ENCODE measurements around the gene SAC3D1. TPM values are rescaled to one million over a fixed set of nuclear protein-coding genes. Genes with fewer than 3 reads are reported as not detected.

SAC3D1 gene
- total RNA-seq, 2 experiments from 2014 or later, result 24.3 to 27.2 TPM

DNA sequence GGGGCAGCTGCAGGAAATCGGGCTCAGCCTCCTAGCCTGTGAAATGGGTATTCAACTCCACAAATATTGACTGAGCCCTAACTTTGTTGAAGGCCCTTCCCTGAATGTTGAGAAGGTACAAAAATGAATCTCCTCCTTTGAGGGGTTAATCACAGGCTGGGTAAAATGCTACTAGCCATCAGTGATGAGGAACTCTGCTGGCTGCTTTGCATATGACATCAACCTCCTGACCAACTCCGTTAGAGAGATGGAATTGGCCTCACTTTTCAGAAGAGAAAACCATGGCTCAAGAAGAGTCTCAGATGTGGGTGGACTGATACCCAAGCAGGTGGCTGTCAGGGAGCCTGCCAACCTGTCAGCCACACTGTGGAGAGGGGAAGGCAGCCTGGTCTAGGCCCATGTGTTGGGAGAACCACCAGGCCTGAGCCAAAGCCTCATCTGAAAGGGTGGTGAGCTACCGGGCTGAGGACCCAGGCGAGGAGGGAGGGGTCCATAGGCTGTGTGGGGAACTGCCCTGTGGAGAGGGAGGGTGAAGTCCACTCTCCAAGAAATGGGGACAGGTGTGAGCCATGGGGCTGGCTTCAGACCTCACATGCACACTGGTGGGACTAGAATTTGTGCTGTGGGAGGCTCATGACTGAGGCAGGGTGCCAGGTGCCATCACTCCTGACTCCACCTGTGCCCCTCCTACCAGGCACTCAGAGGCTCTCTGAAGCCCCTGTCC is 31.1 kb downstream of the SAC3D1 start:
- no peak overlapping the region for H3K4me3 Mint-ChIP-seq
- CTCF ChIA-PET, result interaction anchor here (0.6 to 1.6 kb wide), 3 partner anchors 8 to 22 kb away, joined by 3 read pairs; no protein-coding TSS in a partner anchor
- peaks cover 8% of the 10 kb centered on the region for H3K4me1 Mint-ChIP-seq
- DNase-seq (no peak), ATAC-seq (no peak)
- no peak overlapping the region for H3K27ac Mint-ChIP-seq
- H3K36me3 Mint-ChIP-seq, result peaks cover 12% of the 10 kb centered on the region
- H3K9me3 Mint-ChIP-seq (ENCODE audit: low read depth), result no peaks in the 10 kb centered on the region
- H3K27me3 Mint-ChIP-seq, result no peaks in the 10 kb centered on the region

DNA sequence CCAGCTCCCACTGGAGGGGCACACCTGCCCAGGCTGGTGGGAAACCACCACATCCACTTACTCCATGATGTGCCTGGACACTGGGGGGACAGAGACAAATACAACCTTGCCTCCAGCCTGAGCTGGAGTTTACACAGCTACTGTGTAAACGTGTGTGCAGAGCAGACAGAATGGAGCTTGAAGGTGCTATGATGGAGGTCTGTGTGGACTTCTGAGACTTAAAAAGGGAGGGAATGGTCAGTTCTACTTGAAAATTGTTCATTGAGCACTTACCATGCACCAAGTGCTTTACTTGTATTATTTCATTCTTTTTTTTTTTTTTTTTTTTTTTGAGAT is 31.6 kb downstream of the SAC3D1 start:
- H3K4me1 Mint-ChIP-seq, result peaks cover 13% of the 10 kb centered on the region
- H3K9me3 Mint-ChIP-seq (ENCODE audit: low read depth), result no peaks in the 10 kb centered on the region
- H3K27me3 Mint-ChIP-seq, result no peaks in the 10 kb centered on the region
- DNase-seq (no peak), ATAC-seq (no peak)
- H3K27ac Mint-ChIP-seq, result no peak overlapping the region
- no peak overlapping the region for H3K4me3 Mint-ChIP-seq
- peaks cover 17% of the 10 kb centered on the region for H3K36me3 Mint-ChIP-seq
- CTCF ChIA-PET, result interaction anchor here (0.6 to 1.6 kb wide), 3 partner anchors 8 to 23 kb away, joined by 3 read pairs; no protein-coding TSS in a partner anchor

DNA sequence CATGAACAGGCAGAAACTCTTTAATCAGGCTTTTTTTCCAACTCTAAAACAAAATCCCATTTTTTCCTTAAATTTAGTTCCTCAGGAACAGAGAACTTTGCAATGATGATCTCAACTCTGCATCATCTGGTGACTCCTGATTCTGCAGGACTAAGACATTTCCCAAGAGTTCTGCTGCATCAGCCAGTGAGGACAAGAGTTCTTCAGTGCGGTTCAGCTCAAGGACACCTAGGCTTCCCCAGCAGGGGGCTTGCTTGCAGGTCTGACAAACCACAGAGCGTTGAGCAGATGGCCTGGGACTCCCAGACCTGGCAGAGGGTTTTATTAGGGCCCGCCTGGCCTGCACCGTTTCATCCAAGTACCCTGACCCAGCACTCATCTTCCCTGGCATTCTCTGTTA is 36.4 kb downstream of the SAC3D1 start:
- DNase-seq (no peak), ATAC-seq (no peak)
- H3K9me3 Mint-ChIP-seq (ENCODE audit: low read depth), result no peaks in the 10 kb centered on the region
- H3K4me1 Mint-ChIP-seq, result peaks cover 55% of the 10 kb centered on the region
- CTCF ChIA-PET, result interaction anchor here (1.2 to 4.6 kb wide), 2 partner anchors 28 to 64 kb away, joined by 5 to 24 read pairs; partner anchors contain the start of gene ARL2
- peaks cover 48% of the 10 kb centered on the region for H3K36me3 Mint-ChIP-seq
- no peak overlapping the region for H3K4me3 Mint-ChIP-seq
- H3K27ac Mint-ChIP-seq, result peak overlapping the region; percentile 45
- no peaks in the 10 kb centered on the region for H3K27me3 Mint-ChIP-seq

DNA sequence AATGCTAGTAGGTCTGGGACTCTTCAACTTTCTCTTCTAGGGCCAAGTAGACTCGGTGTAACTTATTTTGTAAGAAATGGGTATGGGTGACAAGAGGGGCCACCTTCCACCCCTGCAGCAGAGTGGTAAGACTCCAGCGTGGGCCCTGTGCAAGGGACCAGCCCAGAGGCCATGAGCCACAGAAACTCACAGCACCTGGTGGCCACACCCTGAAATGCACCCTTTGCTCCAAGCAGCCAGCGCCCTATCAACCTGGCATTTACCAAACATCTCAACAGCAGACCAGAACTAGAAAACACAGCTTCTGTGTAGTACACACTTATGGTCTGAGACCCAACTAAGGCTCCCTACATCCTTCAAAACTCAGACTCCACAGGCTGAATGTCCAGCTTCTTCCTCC is 37.1 kb downstream of the SAC3D1 start:
- H3K27me3 Mint-ChIP-seq, result no peaks in the 10 kb centered on the region
- peak; percentile 87 for ATAC-seq
- CTCF ChIA-PET, result interaction anchor here (0.8 to 4.6 kb wide), 5 partner anchors 12 to 64 kb away, joined by 3 to 24 read pairs (median 5); partner anchors contain the start of genes ARL2 and SNX15

DNA sequence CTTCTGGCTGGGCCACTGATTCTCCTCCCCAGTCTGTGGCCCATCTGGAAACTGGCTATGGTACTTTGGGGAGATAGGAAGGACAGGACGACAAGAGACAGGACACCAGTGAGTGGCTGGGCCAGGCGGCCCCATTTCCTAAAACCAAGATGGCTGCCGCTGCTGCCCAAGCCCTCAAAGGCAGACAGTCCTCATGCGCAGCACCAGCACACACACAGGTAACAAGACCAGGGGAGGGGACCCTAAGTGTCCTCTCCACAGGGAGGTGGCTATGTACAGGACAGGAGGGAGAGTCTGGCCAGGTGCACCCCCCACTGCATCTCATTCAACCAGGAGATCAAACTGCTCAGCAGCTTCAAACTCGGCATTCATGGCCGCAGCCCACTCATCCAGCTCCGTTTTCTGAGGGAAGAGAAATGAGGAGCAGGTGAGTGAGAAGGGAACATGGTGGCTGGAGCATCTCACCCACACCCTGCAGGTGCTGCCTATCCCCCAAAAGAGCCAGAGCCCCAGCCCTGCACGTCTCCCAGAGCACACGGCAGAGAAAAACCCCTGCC is 37.9 kb downstream of the SAC3D1 start:
- no peak overlapping the region for H3K4me3 Mint-ChIP-seq

More for the DNA sequence above, 37.1 kb downstream of the SAC3D1 start:
- Mint-ChIP-seq H3K27ac (peak overlapping the region; percentile 39), H3K9me3 (ENCODE audit: low read depth) (no peaks in the 10 kb centered on the region), H3K4me3 (no peak overlapping the region), H3K36me3 (peaks cover 54% of the 10 kb centered on the region), H3K4me1 (peaks cover 62% of the 10 kb centered on the region)
- peak; percentile 81 for DNase-seq

DNA sequence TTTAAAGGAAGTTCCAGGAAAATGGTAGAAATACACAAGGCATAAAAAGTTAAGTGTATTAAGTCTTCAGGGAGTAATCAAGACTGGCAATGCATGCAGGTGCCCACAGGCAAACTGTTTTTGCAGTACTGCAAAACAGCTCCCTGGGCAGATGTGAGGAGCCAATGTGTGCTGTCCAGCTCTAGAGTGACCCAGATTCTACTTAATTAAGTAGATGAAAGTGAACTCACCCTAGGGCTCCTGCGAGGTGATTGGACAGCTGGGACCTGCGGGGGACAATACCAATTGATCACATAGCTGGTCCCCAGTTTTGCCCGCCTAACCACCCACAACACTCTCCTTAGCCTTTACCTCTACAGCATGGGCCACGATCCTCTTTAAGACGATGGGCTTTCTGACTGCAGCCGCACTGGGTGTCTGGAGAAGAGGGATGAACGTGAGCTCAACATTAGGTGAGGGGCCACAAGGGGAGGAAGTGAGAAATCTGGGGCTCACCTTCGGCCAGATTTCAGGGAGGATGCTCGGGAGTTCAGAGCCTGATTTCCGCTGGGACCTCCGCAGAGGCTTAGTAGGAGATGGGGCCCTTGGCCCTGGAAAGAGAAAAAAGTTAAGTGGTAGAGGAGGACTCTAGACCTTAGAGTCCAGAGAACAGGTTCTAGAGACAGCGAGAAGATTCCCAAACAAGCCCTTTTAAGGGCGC is 42.3 kb downstream of the SAC3D1 start:
- peak; percentile 56 for DNase-seq
- Mint-ChIP-seq H3K36me3 (peaks cover 45% of the 10 kb centered on the region), H3K4me1 (peaks cover 62% of the 10 kb centered on the region)

More for the DNA sequence above, 37.9 kb downstream of the SAC3D1 start:
- CTCF ChIA-PET, result interaction anchor here (0.8 to 4.6 kb wide), 4 partner anchors 12 to 65 kb away, joined by 3 to 24 read pairs (median 4); partner anchors contain the start of genes ARL2 and SNX15
- H3K27ac Mint-ChIP-seq, result peak overlapping the region; percentile 39
- H3K9me3 Mint-ChIP-seq (ENCODE audit: low read depth), result no peaks in the 10 kb centered on the region
- peaks cover 58% of the 10 kb centered on the region for H3K36me3 Mint-ChIP-seq
- DNase-seq (no peak), ATAC-seq (no peak)
- H3K27me3 Mint-ChIP-seq, result peaks cover under 1% of the 10 kb centered on the region
- peaks cover 63% of the 10 kb centered on the region for H3K4me1 Mint-ChIP-seq

DNA sequence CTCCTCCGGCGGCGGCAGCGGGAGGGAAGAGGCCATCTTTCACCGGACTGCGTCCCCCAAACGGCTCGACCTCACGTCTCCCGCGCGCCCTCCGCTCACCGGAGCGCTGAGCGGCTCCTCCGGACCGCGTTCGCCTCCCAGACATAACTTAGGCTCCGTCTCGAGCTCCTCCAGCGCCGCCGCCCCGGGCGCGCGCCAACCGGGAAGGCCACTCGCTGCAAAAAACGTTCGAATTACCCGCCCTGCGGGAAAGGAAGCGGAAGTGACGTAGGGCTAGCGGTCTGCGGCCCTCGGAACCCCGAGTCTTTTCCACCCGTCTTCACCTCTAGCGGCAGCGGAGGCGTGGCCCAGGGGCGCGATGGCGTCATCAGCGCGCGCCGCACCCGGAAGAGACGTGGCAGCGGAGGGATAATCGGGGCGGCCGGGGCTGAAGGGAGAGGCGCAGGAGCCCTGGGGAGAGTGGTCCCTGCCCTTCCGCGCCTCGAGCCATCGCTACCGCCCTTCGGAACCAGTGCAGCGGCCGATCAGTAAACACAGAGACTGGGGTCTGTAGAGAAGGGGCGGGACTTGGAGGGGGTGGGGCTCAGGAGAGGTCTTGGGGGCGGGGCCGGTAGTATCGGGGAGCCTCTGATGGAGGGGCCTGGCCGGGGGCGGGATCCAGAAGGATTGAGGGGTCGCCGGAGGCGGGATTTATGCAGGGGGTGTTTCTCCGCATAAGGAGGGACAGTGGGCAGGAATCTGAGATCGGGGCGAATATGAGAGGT is 43.0 kb downstream of the SAC3D1 start, which contains the start of the genes CDCA5 and ZFPL1:
Gene CDCA5 (minus strand): TSS at position 207 of the 764 bp plus-strand sequence. CDS start 62 bp downstream, at position 145.
Gene ZFPL1 (plus strand): TSS at position 389 of the 764 bp plus-strand sequence. CDS start 477 bp downstream, outside the sequence.
- H3K4me1 Mint-ChIP-seq, result peaks cover 54% of the 10 kb centered on the region
- CTCF ChIA-PET, result interaction anchor here (1.0 to 4.0 kb wide), 10 partner anchors 9 to 236 kb away, joined by 3 to 25 read pairs (median 4); partner anchors contain the start of genes ARL2 and ZNHIT2
- H3K27me3 Mint-ChIP-seq, result peaks cover 2% of the 10 kb centered on the region
- peak within 1 kb of the TSS; percentile 98 for H3K4me3 Mint-ChIP-seq
- peaks cover 41% of the 10 kb centered on the region for H3K36me3 Mint-ChIP-seq
- no peaks in the 10 kb centered on the region for H3K9me3 Mint-ChIP-seq (ENCODE audit: low read depth)
- DNase-seq (peak; percentile 97), ATAC-seq (peak; percentile 82)
- peak within 1 kb of the TSS; percentile 99 for H3K27ac Mint-ChIP-seq

More for the DNA sequence above, 42.3 kb downstream of the SAC3D1 start:
- peak; percentile 10 for ATAC-seq
- CTCF ChIA-PET, result interaction anchor here (1.0 to 4.0 kb wide), 11 partner anchors 8 to 235 kb away, joined by 3 to 25 read pairs (median 4); partner anchors contain the start of genes ARL2 and ZNHIT2
- Mint-ChIP-seq H3K27me3 (peaks cover 2% of the 10 kb centered on the region), H3K27ac (peak overlapping the region; percentile 99), H3K4me3 (peak overlapping the region; percentile 98), H3K9me3 (ENCODE audit: low read depth) (no peaks in the 10 kb centered on the region)

DNA sequence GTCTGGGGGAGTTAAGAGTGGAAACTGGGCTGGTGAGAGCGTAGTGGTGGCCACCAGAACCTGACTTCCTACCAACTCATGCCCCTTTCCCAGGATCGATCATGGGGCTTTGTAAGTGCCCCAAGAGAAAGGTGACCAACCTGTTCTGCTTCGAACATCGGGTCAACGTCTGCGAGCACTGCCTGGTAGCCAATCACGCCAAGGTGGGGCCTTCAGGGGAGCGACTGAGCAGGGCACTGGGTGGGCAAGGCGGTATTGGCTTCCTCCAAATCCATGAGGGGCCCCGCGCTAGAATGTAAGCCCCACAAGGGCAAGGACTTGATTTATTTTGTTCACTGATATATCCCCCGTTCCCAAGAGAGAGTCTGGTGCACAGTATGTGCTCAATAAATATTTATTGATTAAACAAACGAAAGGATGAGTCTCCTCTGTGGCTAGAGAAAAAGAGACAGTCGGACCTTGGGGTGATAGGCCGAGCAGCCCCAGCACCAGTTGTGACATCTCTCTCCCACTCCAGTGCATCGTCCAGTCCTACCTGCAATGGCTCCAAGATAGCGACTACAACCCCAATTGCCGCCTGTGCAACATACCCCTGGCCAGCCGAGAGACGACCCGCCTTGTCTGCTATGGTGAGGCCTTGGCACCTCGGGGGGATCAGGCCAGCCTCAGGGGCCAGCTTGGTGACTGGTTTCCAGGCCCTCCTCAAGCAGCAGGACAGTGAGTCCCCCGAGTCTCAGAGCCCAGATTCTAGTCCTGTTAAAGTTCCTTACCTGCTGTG is 43.8 kb downstream of the SAC3D1 start:
- Mint-ChIP-seq H3K4me1 (peaks cover 49% of the 10 kb centered on the region), H3K9me3 (ENCODE audit: low read depth) (no peaks in the 10 kb centered on the region), H3K4me3 (peak overlapping the region; percentile 98), H3K27me3 (peaks cover 2% of the 10 kb centered on the region), H3K36me3 (peaks cover 40% of the 10 kb centered on the region), H3K27ac (peak overlapping the region; percentile 99)
- no peak for DNase-seq
- CTCF ChIA-PET, result interaction anchor here (0.9 to 1.7 kb wide), 5 partner anchors 10 to 58 kb away, joined by 3 to 8 read pairs (median 4); partner anchors contain the start of gene SNX15
- peak; percentile 1 for ATAC-seq

DNA sequence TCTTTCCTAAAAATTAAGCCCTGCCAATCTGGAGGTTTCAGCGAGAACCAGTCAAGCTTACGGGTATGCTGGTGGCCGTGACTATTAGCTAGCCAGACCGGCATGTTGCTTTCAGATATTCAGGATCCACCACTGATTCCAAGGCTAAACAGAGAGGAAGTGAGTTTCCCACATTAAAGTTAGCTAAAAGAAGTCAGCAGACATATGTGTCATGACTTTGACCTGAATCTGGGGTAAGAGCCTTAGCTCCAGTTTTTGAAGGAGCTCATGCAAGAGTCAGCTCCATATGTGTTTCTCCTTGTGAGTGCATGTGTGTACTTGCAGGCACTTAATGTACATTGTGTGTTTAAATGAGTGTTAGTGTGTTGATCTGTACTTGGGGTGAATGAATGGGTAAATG is 44.4 kb downstream of the SAC3D1 start:
- CTCF ChIA-PET, result interaction anchor here (0.9 to 1.7 kb wide), 6 partner anchors 9 to 58 kb away, joined by 3 to 8 read pairs (median 4); partner anchors contain the start of genes SNX15 and ZNHIT2
- Mint-ChIP-seq H3K4me1 (peaks cover 44% of the 10 kb centered on the region), H3K27me3 (peaks cover 2% of the 10 kb centered on the region), H3K9me3 (ENCODE audit: low read depth) (no peaks in the 10 kb centered on the region), H3K4me3 (peak overlapping the region; percentile 98), H3K27ac (peak overlapping the region; percentile 99), H3K36me3 (peaks cover 36% of the 10 kb centered on the region)
- ATAC-seq (no peak), DNase-seq (no peak)

DNA sequence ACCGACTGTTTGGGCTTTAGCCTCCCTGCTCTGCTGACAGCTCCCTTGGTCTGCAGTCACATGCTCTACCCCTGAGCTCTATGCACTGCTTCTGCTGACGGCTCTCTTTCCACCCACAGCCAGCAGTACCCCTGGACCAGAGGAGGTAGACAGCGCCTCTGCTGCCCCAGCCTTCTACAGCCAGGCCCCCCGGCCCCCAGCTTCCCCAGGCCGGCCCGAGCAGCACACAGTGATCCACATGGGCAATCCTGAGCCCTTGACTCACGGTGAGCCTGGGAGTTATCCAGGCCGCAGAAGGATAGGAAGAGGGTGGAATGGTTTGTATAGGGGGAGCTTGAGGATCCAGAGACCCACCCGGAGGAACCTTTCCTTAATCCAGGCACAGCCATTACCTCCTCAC is 45.8 kb downstream of the SAC3D1 start:
- Mint-ChIP-seq H3K9me3 (ENCODE audit: low read depth) (no peaks in the 10 kb centered on the region), H3K4me3 (no peak overlapping the region), H3K27ac (peak overlapping the region; percentile 34), H3K4me1 (peaks cover 31% of the 10 kb centered on the region), H3K36me3 (peaks cover 27% of the 10 kb centered on the region), H3K27me3 (peaks cover 2% of the 10 kb centered on the region)
- DNase-seq (no peak), ATAC-seq (no peak)
- CTCF ChIA-PET, result interaction anchor here (1.2 kb wide), 2 partner anchors 26 to 31 kb away, joined by 3 to 5 read pairs; partner anchors contain the start of genes TM7SF2 and ZNHIT2

DNA sequence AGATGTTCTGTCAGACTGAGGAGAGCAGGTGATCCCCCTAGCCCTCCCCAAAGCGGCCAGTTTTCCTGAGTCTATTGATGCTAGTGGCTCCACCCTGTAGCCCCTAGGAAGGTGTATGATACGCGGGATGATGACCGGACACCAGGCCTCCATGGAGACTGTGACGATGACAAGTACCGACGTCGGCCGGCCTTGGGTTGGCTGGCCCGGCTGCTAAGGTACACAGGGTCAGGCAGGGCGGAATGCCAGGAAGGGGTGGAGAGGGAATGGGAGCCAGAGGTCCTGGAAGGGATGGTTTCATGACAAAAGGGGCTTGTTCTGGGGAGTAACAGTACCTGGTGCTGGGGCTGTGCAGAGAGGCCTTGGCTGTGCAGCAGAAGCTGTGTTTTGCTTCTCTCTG is 46.2 kb downstream of the SAC3D1 start:
- ATAC-seq (no peak), DNase-seq (no peak)
- Mint-ChIP-seq H3K4me1 (peaks cover 27% of the 10 kb centered on the region), H3K9me3 (ENCODE audit: low read depth) (no peaks in the 10 kb centered on the region), H3K27me3 (peaks cover 2% of the 10 kb centered on the region), H3K27ac (no peak overlapping the region), H3K36me3 (peaks cover 24% of the 10 kb centered on the region), H3K4me3 (no peak overlapping the region)
- CTCF ChIA-PET, result interaction anchor here (1.2 kb wide), 1 partner anchor 25 kb away, joined by 5 read pairs; the partner anchor contains the start of gene TM7SF2
